K562 (cell line): ENCODE results near the gene SMC5.

Experiments used
- BCL6 ChIP-seq: fragments of 250-450 bp; sonication (Bioruptor Pico); IDR thresholded peaks from 2 replicates; pipeline ENCODE4 v1.4.0; 2020
- HIVEP1 ChIP-seq: fragments of 250-450 bp; sonication (Bioruptor Pico); IDR thresholded peaks from 2 replicates; pipeline ENCODE4 v1.4.0; 2020; ENCODE audit warnings: mild to moderate bottlenecking
- SOX6 ChIP-seq: fragments of 450-650 bp; IDR thresholded peaks from 2 replicates; pipeline ENCODE4 v1.6.1; 2014; ENCODE audit warnings: mild to moderate bottlenecking
- SRSF9 ChIP-seq: fragments of 200-400 bp; formaldehyde crosslinking; IDR thresholded peaks from 2 replicates; pipeline ENCODE4 v1.6.1; 2017; ENCODE audit warnings: low read depth, low read length, borderline replicate concordance

GRCh38 chr9:70315389-70315788 is 56.6 kb downstream of the SMC5 start:
- no peak for TF ChIP-seq HIVEP1 (CRISPR knock-in tag)
- TF ChIP-seq BCL6 (CRISPR knock-in tag), result no peak
- no peak for TF ChIP-seq SOX6
- no peak for TF ChIP-seq SRSF9
